CD14-positive monocyte (primary cell): ENCODE results near the gene ITGA4. TPM values are rescaled to one million over a fixed set of nuclear protein-coding genes. Genes with fewer than 3 reads are reported as not detected.

Source experiments
- DNase-seq, 3 donors: peaks; one replicate each; pipeline ENCODE4 v3.0.0-alpha.2; 2011 to 2022
- H2AFZ ChIP-seq: 2 replicates; pipeline ENCODE4 v1.6.0; 2012; ENCODE audit warnings: mild to moderate bottlenecking, low read depth, low read length, inconsistent platforms; ENCODE audit not compliant: insufficient read depth, poor library complexity, severe bottlenecking
- H3K27ac ChIP-seq, 2 donors: 1 replicate in 1 of 2; 2 replicates in 1 of 2; pipeline ENCODE4 v1.5.1; 2012 to 2013; ENCODE audit warnings: low read length in 2 of 2, control low read depth in 1 of 2, inconsistent platforms in 1 of 2, low read depth in 1 of 2, mild to moderate bottlenecking in 1 of 2
- H3K27me3 ChIP-seq, 2 donors: one replicate each; pipeline versions ENCODE4 v1.6.0 to v1.6.1; 2011 to 2013; ENCODE audit warnings: low read length in 2 of 2; ENCODE audit not compliant: control insufficient read depth in 2 of 2, insufficient read depth in 2 of 2
- H3K36me3 ChIP-seq, 2 donors: replicated peaks in 1 of 2; 1 replicate in 1 of 2; 2 replicates in 1 of 2; pipeline versions ENCODE4 v1.5.1 to v1.6.1; 2012 to 2013; ENCODE audit warnings: low read length in 2 of 2, control low read depth in 1 of 2, inconsistent platforms in 1 of 2, mild to moderate bottlenecking in 1 of 2; ENCODE audit not compliant: insufficient read depth in 2 of 2, control insufficient read depth in 1 of 2
- H3K4me1 ChIP-seq, 2 donors: 1 replicate in 1 of 2; 2 replicates in 1 of 2; pipeline versions ENCODE4 v1.5.1 to v1.6.1; 2012 to 2013; ENCODE audit warnings: low read length in 2 of 2, control low read depth in 1 of 2, inconsistent platforms in 1 of 2, mild to moderate bottlenecking in 1 of 2, moderate library complexity in 1 of 2; ENCODE audit not compliant: insufficient read depth in 2 of 2, control insufficient read depth in 1 of 2
- H3K4me2 ChIP-seq: replicated peaks from 2 replicates; pipeline ENCODE3; 2012; ENCODE audit warnings: low read length, moderate library complexity, mild to moderate bottlenecking; ENCODE audit not compliant: poor library complexity, severe bottlenecking; ENCODE audit errors: extremely low read depth
- H3K4me3 ChIP-seq, 3 experiments: fragments of 200-600 bp in 1 of 3; sonication (generic) in 1 of 3; replicated peaks in 1 of 3; 1 replicate in 2 of 3; 2 replicates in 1 of 3; pipeline ENCODE4 v1.5.1; 2011 to 2013; ENCODE audit warnings: low read length in 3 of 3, mild to moderate bottlenecking in 3 of 3, control low read depth in 2 of 3, low read depth in 2 of 3, inconsistent platforms in 1 of 3, moderate library complexity in 1 of 3
- H3K79me2 ChIP-seq: 2 replicates; pipeline ENCODE4 v1.6.0; 2012; ENCODE audit warnings: mild to moderate bottlenecking, control low read depth, inconsistent platforms, low read length, moderate library complexity; ENCODE audit not compliant: insufficient read depth
- H3K9ac ChIP-seq: 2 replicates; pipeline ENCODE4 v1.6.0; 2017; ENCODE audit warnings: low read length, mild to moderate bottlenecking; ENCODE audit not compliant: insufficient read depth, poor library complexity, severe bottlenecking
- H3K9me3 ChIP-seq, 2 donors: replicated peaks in 1 of 2; 1 replicate in 1 of 2; 2 replicates in 1 of 2; pipeline versions ENCODE4 v1.5.1 to v1.6.1; 2012 to 2013; ENCODE audit warnings: low read length in 2 of 2, control low read depth in 1 of 2; ENCODE audit not compliant: control insufficient read depth in 1 of 2, insufficient read depth in 1 of 2
- H4K20me1 ChIP-seq: 2 replicates; pipeline ENCODE4 v1.6.0; 2012; ENCODE audit warnings: mild to moderate bottlenecking, low read length, control low read depth, moderate library complexity; ENCODE audit not compliant: insufficient read depth
- H3K27ac Mint-ChIP-seq, 7 donors: one replicate each; pipeline ENCODE4 v1.8.0; 2020; ENCODE audit warnings: mild to moderate bottlenecking in 7 of 7, mixed read lengths in 7 of 7, moderate library complexity in 6 of 7, inconsistent platforms in 2 of 7
- H3K27me3 Mint-ChIP-seq, 3 donors: one replicate each; pipeline ENCODE4 v1.8.0; 2021 to 2022; ENCODE audit warnings: low read depth in 3 of 3, mild to moderate bottlenecking in 3 of 3, mixed read lengths in 3 of 3, moderate library complexity in 3 of 3, inconsistent platforms in 1 of 3
- H3K36me3 Mint-ChIP-seq, 2 donors: one replicate each; pipeline ENCODE4 v1.8.0; 2020; ENCODE audit warnings: mixed read lengths in 2 of 2, inconsistent platforms in 1 of 2, mild to moderate bottlenecking in 1 of 2
- H3K4me1 Mint-ChIP-seq: one replicate; pipeline ENCODE4 v1.8.0; 2020; ENCODE audit warnings: mild to moderate bottlenecking, mixed read lengths
- H3K4me3 Mint-ChIP-seq, 2 donors: one replicate each; pipeline ENCODE4 v1.8.0; 2020; ENCODE audit warnings: mild to moderate bottlenecking in 2 of 2, mixed read lengths in 2 of 2, moderate library complexity in 1 of 2
- H3K9me3 Mint-ChIP-seq, 7 donors: one replicate each; pipeline ENCODE4 v1.8.0; 2020 to 2022; ENCODE audit warnings: mixed read lengths in 7 of 7, mild to moderate bottlenecking in 6 of 7, moderate library complexity in 6 of 7, inconsistent platforms in 2 of 7
- WGBS: methylation state at CpG from one replicate; pipeline ENCODE4 v1.1.5; 2013; ENCODE audit warnings: missing lambda C conversion rate; ENCODE audit not compliant: insufficient coverage; 5-methylcytosine and 5-hydroxymethylcytosine counted together
- intact Hi-C, 2 donors: fragments of 100-400 bp; cut with micrococcal nuclease; formaldehyde crosslinking; loops; one replicate each; pipeline versions ENCODE4 v1.15.0 to v1.15.1; 2023
- polyA plus RNA-seq, 3 donors: library from polyadenylated mRNA; depleted of rRNA in 1 of 3; unstranded in 2 of 3; stranded (reverse) in 1 of 3; fragments of 300-500 nt in 2 of 3; fragments of >200 nt in 1 of 3; fragmentation: Illumina TruSeq in 2 of 3; gene quantifications; 1 replicate in 2 of 3; 2 replicates in 1 of 3; pipeline ENCODE4 v1.2.3, GENCODE V29; 2012 to 2021
- TF ChIP-seq, protein P1 (sequence below): fragments of 200-600 bp; IDR thresholded peaks from one replicate; pipeline ENCODE4 v1.8.0; 2022; ENCODE audit warnings: antibody characterized with exemption, mild to moderate bottlenecking

The ITGA4 gene
- polyA plus RNA-seq, 3 donors, result 66.1 to 97.3 (median 84.1) TPM

DNA sequence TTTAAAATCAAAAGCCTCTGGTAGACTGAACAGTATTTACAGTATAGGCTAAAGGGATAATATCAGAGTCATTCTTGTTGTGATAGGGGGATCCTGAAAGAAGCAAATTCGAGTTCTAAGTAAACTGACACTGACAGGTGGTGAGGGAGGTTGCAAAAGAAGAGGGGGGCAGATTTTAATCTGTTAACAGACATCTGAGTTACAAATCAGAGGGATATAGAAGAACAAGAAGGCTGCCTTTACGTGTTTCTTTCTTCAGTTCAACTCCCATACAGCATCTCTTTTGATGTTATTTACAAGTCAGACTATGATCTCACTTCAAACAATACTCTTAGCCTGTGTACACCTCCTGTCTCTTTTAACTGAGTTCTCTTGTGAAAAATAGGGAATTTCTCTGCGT is 16.3 kb upstream of the ITGA4 start:
- DNase-seq, result no peak
- H3K4me1 Mint-ChIP-seq, result peaks cover 2% of the 10 kb centered on the region
- Histone ChIP-seq H2AFZ (peak overlapping the region; percentile 31), H3K9ac (no peak overlapping the region), H3K27me3 (no peaks in the 10 kb centered on the region), H3K27ac (no peak overlapping the region), H3K36me3 (no peaks in the 10 kb centered on the region), H4K20me1 (no peaks in the 10 kb centered on the region), H3K4me2 (no peak overlapping the region), H3K4me1 (no peaks in the 10 kb centered on the region), H3K4me3 (no peak overlapping the region), H3K9me3 (no peaks in the 10 kb centered on the region), H3K79me2 (no peaks in the 10 kb centered on the region)
- no peaks in the 10 kb centered on the region for H3K27me3 Mint-ChIP-seq
- H3K9me3 Mint-ChIP-seq, result no peaks in the 10 kb centered on the region
- intact Hi-C loops, result no loop called here
- H3K36me3 Mint-ChIP-seq, result no peaks in the 10 kb centered on the region
- H3K4me3 Mint-ChIP-seq, result no peak overlapping the region
- H3K27ac Mint-ChIP-seq, result peak overlapping the region in 1 of 7 donors; percentile 47
- TF ChIP-seq, protein P1, sequence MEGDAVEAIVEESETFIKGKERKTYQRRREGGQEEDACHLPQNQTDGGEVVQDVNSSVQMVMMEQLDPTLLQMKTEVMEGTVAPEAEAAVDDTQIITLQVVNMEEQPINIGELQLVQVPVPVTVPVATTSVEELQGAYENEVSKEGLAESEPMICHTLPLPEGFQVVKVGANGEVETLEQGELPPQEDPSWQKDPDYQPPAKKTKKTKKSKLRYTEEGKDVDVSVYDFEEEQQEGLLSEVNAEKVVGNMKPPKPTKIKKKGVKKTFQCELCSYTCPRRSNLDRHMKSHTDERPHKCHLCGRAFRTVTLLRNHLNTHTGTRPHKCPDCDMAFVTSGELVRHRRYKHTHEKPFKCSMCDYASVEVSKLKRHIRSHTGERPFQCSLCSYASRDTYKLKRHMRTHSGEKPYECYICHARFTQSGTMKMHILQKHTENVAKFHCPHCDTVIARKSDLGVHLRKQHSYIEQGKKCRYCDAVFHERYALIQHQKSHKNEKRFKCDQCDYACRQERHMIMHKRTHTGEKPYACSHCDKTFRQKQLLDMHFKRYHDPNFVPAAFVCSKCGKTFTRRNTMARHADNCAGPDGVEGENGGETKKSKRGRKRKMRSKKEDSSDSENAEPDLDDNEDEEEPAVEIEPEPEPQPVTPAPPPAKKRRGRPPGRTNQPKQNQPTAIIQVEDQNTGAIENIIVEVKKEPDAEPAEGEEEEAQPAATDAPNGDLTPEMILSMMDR, result no peak
- no CpG with 5 or more reads among the region's 3 CpGs for WGBS

DNA sequence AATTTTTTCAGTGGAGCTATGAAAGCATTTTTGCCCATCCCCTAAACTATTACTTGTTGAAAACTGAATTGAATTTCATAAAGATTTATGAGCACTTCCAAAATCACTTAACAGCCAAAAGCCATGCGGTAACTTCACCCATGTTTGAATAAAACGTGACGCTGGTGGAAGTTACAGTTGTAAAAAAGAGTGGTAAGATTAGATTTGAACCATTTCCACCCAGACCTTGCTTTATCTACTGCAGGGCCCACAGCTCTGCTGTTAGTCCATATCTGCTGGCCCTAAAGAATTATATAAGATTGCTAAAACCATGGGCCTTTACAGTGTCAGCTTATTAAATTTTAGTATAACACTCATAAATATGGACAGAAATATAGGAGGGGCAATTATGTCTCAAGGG is 15.5 kb upstream of the ITGA4 start:
- no peaks in the 10 kb centered on the region for H3K36me3 ChIP-seq
- no peaks in the 10 kb centered on the region for H3K9me3 ChIP-seq
- Mint-ChIP-seq H3K4me1 (peaks cover 2% of the 10 kb centered on the region), H3K27ac (no peak overlapping the region), H3K9me3 (no peaks in the 10 kb centered on the region), H3K27me3 (no peaks in the 10 kb centered on the region), H3K4me3 (no peak overlapping the region), H3K36me3 (no peaks in the 10 kb centered on the region)
- H3K4me2 ChIP-seq, result no peak overlapping the region
- intact Hi-C loops, result no loop called here
- H3K4me3 ChIP-seq, result no peak overlapping the region
- WGBS, result no CpG with 5 or more reads among the region's 3 CpGs
- no peaks in the 10 kb centered on the region for H4K20me1 ChIP-seq
- no peak overlapping the region for H3K9ac ChIP-seq
- H3K27ac ChIP-seq, result no peak overlapping the region
- no peaks in the 10 kb centered on the region for H3K79me2 ChIP-seq
- no peaks in the 10 kb centered on the region for H3K4me1 ChIP-seq
- TF ChIP-seq, protein P1, result no peak
- DNase-seq, result no peak
- H3K27me3 ChIP-seq, result no peaks in the 10 kb centered on the region
- no peak overlapping the region for H2AFZ ChIP-seq
